ENCODE data around the gene CLEC4A.
A peak's percentile ranks its signal among the peaks of the same experiment; 100 is the strongest.
"Not testable (repeated sequence)": the region's sequence is repeated elsewhere in the genome, so short reads cannot be mapped to it uniquely, and the experiment has no call there.

The CLEC4A gene

DNA sequence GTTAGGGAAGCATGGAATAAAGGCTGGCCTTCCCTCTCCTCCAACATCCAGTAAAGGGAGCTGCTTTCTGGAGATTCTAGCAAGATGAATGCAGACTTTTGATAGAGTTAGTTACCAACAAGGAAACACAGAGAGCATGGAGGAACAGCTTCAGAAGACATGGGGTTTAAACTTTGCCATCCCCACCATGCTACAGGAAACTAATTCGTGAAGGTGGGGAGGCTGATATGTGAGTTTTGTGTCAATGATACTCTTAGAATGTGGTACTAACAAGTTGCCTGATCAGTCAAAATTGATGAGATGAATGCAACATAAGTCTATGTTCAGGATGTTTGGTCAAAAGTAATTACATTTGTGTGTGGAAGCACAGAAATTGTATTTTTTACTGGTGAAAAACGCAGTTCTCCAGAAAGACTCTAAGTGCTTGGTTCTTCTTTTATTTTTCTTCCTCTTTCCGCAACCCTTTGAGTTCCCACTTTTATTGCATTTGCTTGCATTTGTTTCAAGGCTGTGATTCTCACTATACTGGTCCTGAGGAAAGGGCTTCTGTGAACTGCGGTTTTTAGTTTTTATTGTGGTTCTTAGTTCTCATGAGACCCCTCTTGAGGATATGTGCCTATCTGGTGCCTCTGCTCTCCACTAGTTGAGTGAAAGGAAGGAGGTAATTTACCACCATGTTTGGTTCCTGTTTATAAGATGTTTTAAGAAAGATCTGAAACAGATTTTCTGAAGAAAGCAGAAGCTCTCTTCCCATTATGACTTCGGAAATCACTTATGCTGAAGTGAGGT, at the start of gene CLEC4A:
Gene CLEC4A, plus strand, starts transcription at position 494 of the 789 bp plus-strand sequence. Its CDS starts 262 bp downstream, at position 756.
- no peak for DNase-seq (ENCODE audit: low read depth in 2 of 3, low spot score in 2 of 3)

DNA sequence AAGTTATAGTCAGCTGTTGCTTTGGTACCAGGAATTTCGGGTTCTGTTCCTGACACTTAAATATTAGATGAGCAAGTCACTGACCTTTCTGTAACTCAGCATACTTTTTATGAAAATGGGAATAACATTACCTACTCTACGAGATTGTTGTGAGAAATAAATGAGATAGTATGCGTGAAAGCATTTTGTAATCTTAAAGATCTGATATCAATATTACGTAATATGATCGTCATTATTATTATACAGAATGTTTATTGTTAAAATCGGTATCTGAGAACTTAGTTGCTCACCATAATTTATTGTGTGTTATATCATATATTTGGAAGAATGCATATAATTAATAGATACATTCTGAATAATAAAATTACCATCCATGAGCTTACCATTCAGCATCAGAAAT, 47.5 kb upstream of the CLEC4A start:
- no peak for DNase-seq (ENCODE audit: low read depth in 2 of 3, low spot score in 2 of 3)

DNA sequence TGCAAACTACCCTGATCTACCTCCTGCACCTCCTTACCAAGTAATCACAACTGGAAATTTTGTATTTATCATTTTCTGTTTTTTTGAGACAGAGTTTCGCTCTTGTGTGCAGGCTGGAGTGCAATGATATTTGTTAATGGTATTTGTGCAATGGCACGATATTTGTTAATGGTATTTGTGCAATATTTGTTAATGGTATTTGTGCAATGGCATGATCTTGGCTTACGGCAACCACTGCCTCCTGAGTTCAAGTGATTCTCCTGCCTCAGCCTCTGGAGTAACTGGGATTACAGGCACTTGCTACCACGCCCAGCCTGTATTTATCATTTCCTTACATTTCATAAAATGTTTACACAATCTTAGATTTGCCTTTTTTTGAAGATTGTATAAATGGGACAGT, 47.1 kb upstream of the CLEC4A start:
- no peak for DNase-seq (ENCODE audit: low read depth in 2 of 3, low spot score in 2 of 3)

DNA sequence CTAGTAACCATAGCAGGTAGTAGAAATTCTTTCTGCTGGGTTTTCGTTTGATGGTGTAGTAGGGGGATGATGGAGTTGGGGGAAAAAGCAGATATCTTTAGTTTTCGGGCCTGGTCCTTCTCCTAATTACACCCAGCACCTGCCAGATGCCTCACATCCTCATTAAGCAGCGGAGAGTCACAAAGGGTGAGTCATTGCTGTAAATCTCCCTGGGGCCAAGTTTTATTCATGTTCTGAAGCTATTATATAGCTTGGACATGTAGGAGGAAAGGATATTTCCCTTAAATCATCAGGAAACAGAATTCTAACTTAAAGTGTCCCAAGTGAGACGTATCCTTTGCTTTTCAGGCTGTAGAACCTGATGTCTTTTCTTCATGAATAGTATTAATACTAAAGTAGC, 46.2 kb upstream of the CLEC4A start:
- DNase-seq (ENCODE audit: low read depth in 2 of 3, low spot score in 2 of 3), result no peak

DNA sequence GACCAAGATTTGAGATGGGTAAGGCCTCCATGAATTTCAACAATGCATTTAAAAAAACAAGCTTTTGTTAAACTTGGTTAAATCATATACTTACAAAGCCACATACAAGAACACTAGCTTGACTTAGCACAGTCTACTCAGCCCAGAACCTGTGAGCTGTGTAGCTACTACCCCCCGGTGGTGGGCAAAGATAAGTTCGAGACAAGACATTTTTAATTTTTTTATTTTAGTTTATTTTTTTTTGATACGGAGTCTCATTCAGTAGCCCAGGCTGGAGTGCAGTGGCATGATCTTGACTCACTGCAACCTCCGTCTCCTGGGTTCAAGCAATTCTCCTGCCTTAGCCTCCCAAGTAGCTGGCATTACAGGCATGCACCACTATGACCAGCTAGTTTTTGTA, 45.0 kb upstream of the CLEC4A start:
- no peak for DNase-seq (ENCODE audit: low read depth in 2 of 3, low spot score in 2 of 3)

DNA sequence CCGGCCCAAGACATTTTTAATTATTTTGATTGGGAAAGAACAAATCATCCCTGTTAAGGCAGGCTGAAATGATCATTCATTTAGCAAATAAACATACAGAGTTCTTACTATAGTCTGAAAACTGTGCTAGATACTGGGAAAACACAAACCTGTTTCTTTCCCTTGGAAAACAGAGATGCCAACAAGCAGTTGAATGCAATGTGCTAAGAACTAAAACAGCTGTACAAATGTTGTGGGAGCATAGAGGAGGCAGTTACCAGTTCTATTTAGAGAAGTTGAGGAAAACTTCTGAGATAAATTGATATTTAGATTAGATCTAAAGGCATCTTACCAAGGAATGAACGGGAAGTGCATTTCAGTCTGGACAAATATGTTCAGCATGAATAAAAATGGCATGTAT, 44.5 kb upstream of the CLEC4A start:
- no peak for DNase-seq (ENCODE audit: low read depth in 2 of 3, low spot score in 2 of 3)

DNA sequence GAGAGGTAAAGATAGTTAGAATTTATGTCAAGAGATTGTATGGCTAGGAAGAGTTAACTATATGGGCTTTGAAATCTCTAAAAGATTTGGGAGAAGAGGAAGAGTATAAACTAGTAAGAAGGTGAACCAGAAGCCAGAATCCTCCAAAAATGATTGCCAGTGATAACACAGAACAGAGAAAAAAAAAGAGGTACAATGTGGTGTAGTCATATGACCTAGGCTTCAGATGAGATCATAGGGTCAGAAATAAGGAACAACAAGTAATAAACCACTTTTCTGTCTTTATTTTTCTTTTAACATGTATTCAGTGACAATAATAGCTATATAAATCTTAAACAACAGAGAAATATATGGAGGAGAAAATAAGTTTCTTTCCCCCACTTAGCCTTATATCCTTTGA, 43.3 kb upstream of the CLEC4A start:
- no peak for DNase-seq (ENCODE audit: low read depth in 2 of 3, low spot score in 2 of 3)

DNA sequence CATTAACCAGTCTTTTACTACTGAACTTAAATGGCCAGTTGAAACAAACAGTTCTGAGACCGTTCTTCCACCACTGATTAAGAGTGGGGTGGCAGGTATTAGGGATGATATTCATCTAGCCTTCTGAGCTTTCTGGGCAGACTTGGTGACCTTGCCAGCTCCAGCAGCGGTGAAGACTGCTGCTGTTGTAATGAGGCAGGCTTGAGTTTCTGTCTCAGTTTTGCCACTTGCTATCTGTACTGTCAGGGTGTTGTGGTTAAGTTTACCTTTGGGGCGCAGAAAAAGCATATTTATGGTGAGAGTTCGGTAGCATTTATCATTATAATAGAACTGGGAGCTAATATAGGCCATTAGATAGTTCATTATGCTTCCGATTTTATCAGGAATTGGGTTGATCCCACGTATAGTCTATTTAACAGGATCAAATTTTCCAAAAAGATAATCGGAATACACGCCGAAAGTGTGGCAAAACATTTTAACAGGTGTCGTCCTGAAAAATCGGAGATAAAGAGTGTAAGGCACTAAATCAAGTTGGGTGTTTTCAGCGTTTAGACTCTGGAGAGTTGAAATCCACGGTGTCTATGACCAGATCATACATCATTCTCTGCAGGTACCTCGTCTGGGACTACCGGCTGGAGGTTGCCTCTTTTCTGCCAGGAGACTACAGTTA, 42.0 kb upstream of the CLEC4A start:
- DNase-seq (ENCODE audit: low read depth in 2 of 3, low spot score in 2 of 3), result no peak

DNA sequence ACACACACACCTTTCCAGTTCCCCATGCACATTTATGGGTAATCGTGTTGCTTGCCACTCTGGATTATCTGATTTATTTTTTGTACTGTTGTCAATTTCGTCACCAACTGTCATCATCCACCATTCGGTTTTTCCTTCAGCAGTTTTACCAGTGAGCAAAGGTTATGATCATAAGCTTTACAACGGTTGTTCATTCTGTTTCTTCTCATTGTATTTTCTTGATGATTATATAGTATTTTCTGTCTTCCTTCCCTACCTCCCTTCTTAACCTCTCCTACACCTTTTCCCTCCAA, 40.7 kb upstream of the CLEC4A start:
- no peak for DNase-seq (ENCODE audit: low read depth in 2 of 3, low spot score in 2 of 3)

DNA sequence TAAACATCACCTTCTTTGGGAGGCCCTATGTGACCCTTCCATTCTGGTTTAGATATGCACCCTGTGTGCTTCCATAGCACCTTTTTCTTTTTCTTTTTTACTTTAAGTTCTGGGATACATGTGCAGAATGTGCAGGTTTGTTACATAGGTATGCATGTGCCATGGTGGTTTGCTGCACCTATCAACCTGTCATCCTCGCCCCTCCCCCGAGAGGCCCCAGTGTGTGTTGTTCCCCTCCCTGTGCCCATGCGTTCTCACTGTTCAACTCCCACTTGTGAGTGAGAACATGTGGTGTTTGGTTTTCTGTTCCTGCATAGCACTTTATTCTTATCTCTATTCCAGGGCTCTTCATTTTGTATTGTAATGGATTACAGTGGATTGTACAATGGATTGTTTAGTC, 39.1 kb upstream of the CLEC4A start:
- not testable (repeated sequence) for DNase-seq (ENCODE audit: low read depth in 2 of 3, low spot score in 2 of 3)

DNA sequence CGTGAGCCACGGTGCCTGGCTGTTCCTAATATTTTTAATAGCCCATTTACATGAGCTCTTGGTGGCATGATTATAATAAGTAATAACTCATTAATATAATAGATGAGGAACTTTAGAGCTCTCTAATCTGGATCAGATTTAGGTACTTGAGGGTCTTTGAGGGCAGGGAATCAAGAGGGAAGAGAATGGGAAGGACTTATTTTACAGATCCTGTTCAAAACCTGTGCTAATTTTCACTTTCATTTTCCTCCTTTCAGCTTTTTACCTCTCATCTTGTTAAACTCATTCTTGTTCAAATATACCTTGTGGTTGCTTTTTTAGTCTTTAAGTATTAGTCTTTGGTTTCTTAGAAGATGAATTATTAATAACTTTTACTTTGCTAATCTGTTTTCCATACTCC, 35.8 kb upstream of the CLEC4A start:
- no peak for DNase-seq (ENCODE audit: low read depth in 2 of 3, low spot score in 2 of 3)

DNA sequence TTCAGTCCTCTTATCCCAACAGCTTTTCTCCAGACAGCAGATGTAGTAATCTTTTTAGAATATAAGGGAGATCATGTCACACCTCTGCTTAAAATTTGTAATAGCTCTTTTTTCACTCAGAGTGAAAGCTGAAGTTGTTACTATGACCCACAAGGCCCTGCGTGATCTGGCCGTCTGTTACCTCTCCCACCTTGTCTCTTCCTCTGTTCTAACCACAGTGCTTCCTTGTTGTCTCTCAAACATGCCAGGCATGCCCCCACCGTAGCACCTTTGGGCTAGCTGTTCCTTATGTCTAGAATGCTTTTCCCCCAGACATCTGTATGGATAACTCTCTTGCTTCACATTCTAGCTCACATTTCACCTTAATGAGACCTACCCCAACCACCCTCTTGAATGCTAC, 34.8 kb upstream of the CLEC4A start:
- DNase-seq (ENCODE audit: low read depth in 2 of 3, low spot score in 2 of 3), result no peak

DNA sequence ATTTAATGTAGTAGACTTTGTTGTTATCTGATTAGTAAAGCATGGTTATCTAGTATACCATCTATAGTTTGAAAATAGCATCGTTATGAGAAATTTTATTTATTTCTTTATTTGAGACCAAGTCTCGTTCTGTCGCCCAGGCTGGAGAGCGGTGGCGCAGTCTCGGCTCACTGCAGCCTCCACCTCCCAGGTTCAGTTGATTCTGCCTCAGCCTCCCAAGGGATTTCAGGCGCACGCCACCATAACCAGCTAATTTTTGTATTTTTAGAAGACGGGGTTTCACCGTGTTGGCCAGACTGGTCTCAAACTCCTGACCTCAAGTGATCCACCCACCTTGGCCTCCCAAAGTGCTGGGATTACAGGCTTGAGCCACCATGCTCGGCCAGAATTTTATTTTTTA, 34.1 kb upstream of the CLEC4A start:
- not testable (repeated sequence) for DNase-seq (ENCODE audit: low read depth in 2 of 3, low spot score in 2 of 3)

DNA sequence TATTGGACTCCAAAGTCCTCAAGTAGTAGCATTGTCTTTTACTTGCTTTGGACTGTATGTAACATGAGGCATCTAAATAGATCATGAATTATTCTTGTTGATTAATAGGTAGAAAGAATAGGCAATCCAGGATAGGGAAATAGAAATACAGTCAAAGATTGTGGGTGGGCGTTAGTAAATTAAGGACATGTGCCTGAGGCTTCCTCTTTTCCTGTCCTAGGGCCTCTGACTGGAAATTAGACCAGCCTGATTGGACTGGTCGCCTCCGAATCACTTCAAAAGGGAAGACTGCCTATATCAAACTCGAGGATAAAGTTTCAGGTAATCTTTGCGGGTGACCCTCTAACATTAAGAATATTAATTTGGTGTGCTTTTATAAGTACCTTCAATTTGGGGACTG, 33.7 kb upstream of the CLEC4A start:
- DNase-seq (ENCODE audit: low read depth in 2 of 3, low spot score in 2 of 3), result no peak

DNA sequence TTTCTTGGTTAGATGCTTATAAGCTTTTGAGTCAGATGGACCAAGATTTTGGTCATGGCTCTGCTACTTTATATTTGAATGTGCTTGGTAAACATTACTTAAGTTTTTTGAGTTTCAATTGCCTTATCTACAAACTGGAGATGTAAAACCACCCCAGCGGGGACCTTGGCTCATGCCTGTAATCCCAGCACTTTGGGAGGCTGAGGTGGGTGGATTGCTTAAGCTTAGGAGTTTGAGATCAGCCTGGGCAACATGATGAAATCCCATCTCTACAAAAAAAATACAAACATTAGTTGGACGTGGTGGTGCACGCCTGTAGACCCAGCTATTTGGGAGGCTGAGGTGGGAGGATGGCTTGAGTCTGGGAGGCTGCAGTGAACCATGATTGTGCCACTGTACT, 30.1 kb upstream of the CLEC4A start:
- DNase-seq (ENCODE audit: low read depth in 2 of 3, low spot score in 2 of 3), result no peak

DNA sequence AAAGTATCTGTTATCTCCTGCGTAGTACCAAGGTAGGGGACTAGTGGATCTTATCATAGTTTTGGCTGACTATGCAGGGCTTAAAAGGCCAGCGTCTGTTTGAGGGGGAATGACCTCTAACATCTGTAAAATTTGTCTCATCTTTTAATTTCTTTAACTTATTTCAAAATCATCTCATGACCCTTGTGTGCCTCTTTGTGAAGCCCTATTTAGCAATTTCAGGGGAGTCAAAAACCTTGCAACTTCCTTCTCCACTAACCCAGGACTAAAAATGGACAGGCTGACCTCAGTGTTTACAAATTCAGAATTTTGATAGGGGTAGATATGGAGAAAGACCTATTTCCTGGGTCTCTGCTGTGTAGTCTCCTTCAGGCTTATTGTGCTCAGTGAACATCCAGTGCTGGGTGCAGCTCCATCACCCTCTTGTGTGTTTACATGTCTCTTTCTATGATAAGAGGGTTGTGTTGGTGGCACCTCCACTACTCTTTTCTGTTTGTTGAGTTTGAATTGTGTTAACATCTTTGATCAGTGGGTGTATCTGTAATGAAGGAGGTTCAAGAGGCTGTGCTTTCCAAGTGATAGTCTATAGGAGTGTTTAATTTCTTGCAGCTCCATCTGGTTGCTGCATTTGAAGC, 27.0 kb upstream of the CLEC4A start:
- no peak for DNase-seq (ENCODE audit: low read depth in 2 of 3, low spot score in 2 of 3)

DNA sequence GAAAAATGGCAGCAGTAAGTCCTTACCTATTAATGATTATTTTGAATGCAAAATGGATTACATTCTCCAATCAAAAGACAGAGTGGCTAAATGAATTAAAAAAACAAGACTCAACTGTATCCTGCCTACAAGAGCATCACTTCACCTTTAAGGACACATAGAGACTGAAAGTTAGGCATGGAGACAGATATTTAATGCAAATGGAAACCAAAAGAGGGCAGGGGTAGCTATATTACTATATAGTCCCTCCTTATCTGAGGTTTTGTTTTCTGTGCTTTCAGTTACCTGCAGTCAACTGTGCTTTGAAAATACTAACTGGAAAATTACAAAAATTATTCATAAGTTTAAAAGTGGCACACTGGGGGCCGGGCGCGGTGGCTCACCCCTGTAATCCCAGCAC, 24.2 kb upstream of the CLEC4A start:
- no peak for DNase-seq (ENCODE audit: low read depth in 2 of 3, low spot score in 2 of 3)

DNA sequence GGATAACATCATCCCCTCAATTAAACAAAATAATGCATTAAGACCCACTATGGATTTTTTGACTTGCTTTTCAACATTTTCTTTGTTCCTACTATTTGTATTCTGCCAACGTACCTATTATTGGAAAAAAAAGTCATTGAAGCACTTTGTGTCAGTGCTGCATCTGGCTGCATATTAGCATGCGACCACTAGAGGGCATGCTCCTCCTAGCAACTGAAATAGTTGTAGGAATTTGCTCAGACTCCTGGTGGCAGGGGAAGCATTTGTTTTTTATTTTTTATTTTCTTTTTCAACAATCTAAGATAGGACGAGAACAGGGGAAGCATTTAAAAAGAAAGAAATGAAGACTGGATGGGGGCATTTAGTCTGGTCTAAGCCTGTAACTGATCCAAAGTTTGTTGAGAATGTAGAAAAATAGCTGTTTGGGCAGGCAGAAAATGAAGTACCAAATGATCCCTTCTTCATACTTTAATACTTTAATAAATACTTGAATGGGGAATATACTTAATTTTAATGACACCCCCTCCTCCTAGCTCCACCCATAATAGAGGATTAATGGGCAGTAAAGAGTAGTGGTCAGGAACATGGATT, 14.5 kb upstream of the CLEC4A start:
- DNase-seq (ENCODE audit: low read depth in 2 of 3, low spot score in 2 of 3), result peak; percentile 37 to 55 (median 46)

DNA sequence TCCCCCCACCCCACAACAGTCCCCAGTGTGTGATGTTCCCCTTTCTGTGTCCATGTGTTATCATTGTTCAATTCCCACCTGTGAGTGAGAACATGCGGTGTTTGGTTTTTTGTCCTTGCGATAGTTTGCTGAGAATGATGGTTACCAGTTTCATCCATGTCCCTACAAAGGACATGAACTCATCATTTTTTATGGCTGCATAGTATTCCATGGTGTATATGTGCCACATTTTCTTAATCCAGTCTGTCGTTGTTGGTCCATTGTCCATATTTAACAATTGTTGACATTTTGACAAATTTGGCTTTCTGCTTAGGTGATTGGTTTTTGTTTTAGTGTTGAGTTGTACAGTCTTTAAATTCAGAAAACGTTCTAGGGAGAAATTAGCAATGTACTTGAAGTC, 10.3 kb upstream of the CLEC4A start:
- DNase-seq (ENCODE audit: low read depth in 2 of 3, low spot score in 2 of 3), result not testable (repeated sequence)

DNA sequence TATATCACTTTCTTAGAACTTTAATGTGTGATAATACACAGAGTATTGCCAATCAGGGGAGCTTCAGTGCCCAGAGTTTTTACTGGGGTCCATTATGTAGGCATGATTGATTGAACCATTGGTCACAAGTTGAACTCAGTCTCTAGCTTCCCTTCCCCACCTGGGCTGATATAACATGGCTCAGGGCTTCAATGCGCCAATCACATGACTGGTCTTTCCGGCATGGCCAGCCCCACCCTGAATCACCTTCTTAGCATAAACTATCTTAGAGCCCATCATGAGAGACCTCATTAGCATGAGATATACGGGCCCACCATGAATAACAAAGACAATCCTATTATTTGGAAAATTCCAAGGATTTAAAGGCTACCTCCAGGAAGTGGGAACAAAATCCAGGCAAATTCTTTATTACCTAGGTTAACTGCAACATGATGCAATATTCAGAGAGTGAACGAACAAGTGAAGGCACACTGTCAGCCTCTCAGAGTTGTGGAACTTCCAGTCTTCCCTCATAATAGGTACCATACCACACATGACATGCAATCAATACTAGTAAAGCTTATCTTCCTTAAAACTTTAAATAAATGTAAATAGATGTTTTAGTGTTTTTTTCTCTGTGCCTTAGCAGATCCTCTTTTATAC, 3.2 kb upstream of the CLEC4A start:
- no peak for DNase-seq (ENCODE audit: low read depth in 2 of 3, low spot score in 2 of 3)

DNA sequence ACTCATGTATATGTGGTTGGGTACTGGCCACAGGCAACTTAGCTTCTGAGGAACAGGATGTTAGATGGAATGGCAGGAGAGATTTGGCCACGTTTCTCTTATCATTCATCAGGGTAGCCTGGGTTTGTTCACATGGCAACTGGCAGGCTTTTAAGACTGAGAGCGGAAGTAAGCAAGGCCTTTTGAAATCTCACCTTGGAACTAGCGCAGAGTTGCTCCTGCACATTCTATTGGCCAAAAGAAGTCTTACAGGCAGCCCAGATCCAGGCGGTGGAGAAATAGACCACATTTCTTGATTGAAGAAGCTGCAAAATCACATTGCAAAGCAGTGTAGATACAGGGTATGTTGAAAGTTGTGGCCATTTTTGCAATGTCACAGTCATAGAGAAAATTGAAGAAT, 3.7 kb downstream of the CLEC4A start:
- DNase-seq (ENCODE audit: low read depth in 2 of 3, low spot score in 2 of 3), result no peak
